WTC11 (cell line): ENCODE data around the gene INPP4B. TPM values are rescaled to one million over a fixed set of nuclear protein-coding genes. Genes with fewer than 3 reads are reported as not detected.

Experiments
- ATAC-seq: fragments of 200-7000 bp; cut with Tn5 transposase; 2 replicates; pipeline ENCODE4 v1.10.0; 2021; ENCODE audit warnings: mild to moderate bottlenecking, moderate library complexity
- CTCF ChIA-PET: fragments of 300-600 bp; sonication (Branson Sonifier 250); formaldehyde crosslinking; loops from one replicate; lab custom pipeline; 2021; ENCODE audit warnings: antibody characterized with exemption; lab: Charles Lee
- POLR2A ChIA-PET: fragments of 350-600 bp; sonication (Branson Sonifier 250); formaldehyde crosslinking; loops from one replicate; lab custom pipeline; 2021; ENCODE audit warnings: antibody characterized with exemption; lab: Charles Lee
- DNase-seq: peaks from one replicate; pipeline ENCODE4 v3.0.0; 2021; ENCODE audit warnings: low spot score
- H3K27ac Mint-ChIP-seq: 2 replicates; pipeline ENCODE4 v1.8.0; 2021; ENCODE audit warnings: mixed read lengths
- H3K27me3 Mint-ChIP-seq: 2 replicates; pipeline ENCODE4 v1.8.0; 2021; ENCODE audit warnings: low read depth, mild to moderate bottlenecking, moderate library complexity, mixed read lengths
- H3K36me3 Mint-ChIP-seq: 2 replicates; pipeline ENCODE4 v1.8.0; 2021; ENCODE audit warnings: mixed read lengths
- H3K4me1 Mint-ChIP-seq: 2 replicates; pipeline ENCODE4 v1.8.0; 2022; ENCODE audit warnings: mixed read lengths
- H3K4me3 Mint-ChIP-seq: 2 replicates; pipeline ENCODE4 v1.8.0; 2021; ENCODE audit warnings: mild to moderate bottlenecking, moderate library complexity, mixed read lengths
- H3K9me3 Mint-ChIP-seq: 2 replicates; pipeline ENCODE4 v1.8.0; 2021; ENCODE audit warnings: mixed read lengths
- AR ChIP-seq: fragments of 250-450 bp; sonication (Bioruptor Pico); IDR thresholded peaks from 2 replicates; pipeline ENCODE4 v1.9.0; 2021; ENCODE audit warnings: mild to moderate bottlenecking
- CDX4 ChIP-seq: fragments of 250-450 bp; sonication (Bioruptor Pico); IDR thresholded peaks from 2 replicates; pipeline ENCODE4 v1.9.0; 2021; ENCODE audit warnings: moderate library complexity, mild to moderate bottlenecking, inconsistent platforms, borderline replicate concordance
- CREM ChIP-seq: sonication (generic); formaldehyde crosslinking; IDR thresholded peaks from 2 replicates; pipeline ENCODE4 v1.8.1; 2022; ENCODE audit warnings: mild to moderate bottlenecking, missing genetic modification reagents, moderate library complexity
- ELF4 ChIP-seq: sonication (generic); formaldehyde crosslinking; IDR thresholded peaks from 2 replicates; pipeline ENCODE4 v1.8.1; 2022; ENCODE audit warnings: low read depth, mild to moderate bottlenecking, moderate library complexity, missing genetic modification reagents
- ETV6 ChIP-seq: sonication (generic); formaldehyde crosslinking; IDR thresholded peaks from 2 replicates; pipeline ENCODE4 v1.8.1; 2022; ENCODE audit warnings: mild to moderate bottlenecking, missing genetic modification reagents
- HMGA2 ChIP-seq: fragments of 250-450 bp; sonication (Bioruptor Pico); IDR thresholded peaks from 2 replicates; pipeline ENCODE4 v1.4.0; 2021; ENCODE audit warnings: mild to moderate bottlenecking, moderate library complexity
- IRF2 ChIP-seq: sonication (generic); formaldehyde crosslinking; IDR thresholded peaks from 2 replicates; pipeline ENCODE4 v1.8.0; 2022; ENCODE audit warnings: low read depth, missing genetic modification reagents, borderline replicate concordance
- NFATC4 ChIP-seq: fragments of 250-450 bp; sonication (Bioruptor Pico); IDR thresholded peaks from 2 replicates; pipeline ENCODE4 v1.9.0; 2021; ENCODE audit warnings: mild to moderate bottlenecking
- NFE2L1 ChIP-seq: sonication (generic); formaldehyde crosslinking; IDR thresholded peaks from 2 replicates; pipeline ENCODE4 v1.8.1; 2023; ENCODE audit warnings: missing genetic modification reagents
- SOX15 ChIP-seq: fragments of 250-450 bp; sonication (Bioruptor Pico); IDR thresholded peaks from 2 replicates; pipeline ENCODE4 v1.9.0; 2021; ENCODE audit warnings: mild to moderate bottlenecking
- TCF7 ChIP-seq: sonication (generic); formaldehyde crosslinking; IDR thresholded peaks from 2 replicates; pipeline ENCODE4 v1.8.0; 2022; ENCODE audit warnings: mild to moderate bottlenecking, low read depth, missing genetic modification reagents, moderate library complexity
- TEAD4 ChIP-seq: sonication (generic); formaldehyde crosslinking; IDR thresholded peaks from 2 replicates; pipeline ENCODE4 v1.8.0; 2022; ENCODE audit warnings: mild to moderate bottlenecking, missing genetic modification reagents
- USF2 ChIP-seq: sonication (generic); formaldehyde crosslinking; IDR thresholded peaks from 2 replicates; pipeline ENCODE4 v1.8.1; 2023; ENCODE audit warnings: mild to moderate bottlenecking, missing genetic modification reagents, moderate library complexity
- ZMAT4 ChIP-seq: fragments of 250-450 bp; sonication (Bioruptor Pico); IDR thresholded peaks from 2 replicates; pipeline ENCODE4 v1.9.0; 2021; ENCODE audit warnings: mild to moderate bottlenecking
- ZNF138 ChIP-seq: sonication (generic); formaldehyde crosslinking; conservative IDR thresholded peaks from 2 replicates; pipeline ENCODE4 v1.8.1; 2022; ENCODE audit warnings: mild to moderate bottlenecking, moderate library complexity, missing genetic modification reagents
- ZNF263 ChIP-seq: sonication (generic); formaldehyde crosslinking; IDR thresholded peaks from 2 replicates; pipeline ENCODE4 v1.8.1; 2022; ENCODE audit warnings: low read depth, mild to moderate bottlenecking, moderate library complexity, missing genetic modification reagents
- ZSCAN18 ChIP-seq: fragments of 250-450 bp; sonication (Bioruptor Pico); IDR thresholded peaks from 2 replicates; pipeline ENCODE4 v2.1.2; 2022; ENCODE audit warnings: mild to moderate bottlenecking, moderate library complexity
- total RNA-seq: library from RNA; stranded (reverse); gene quantifications from 3 replicates; pipeline ENCODE4 v1.2.3, GENCODE V29; 2021
- TF ChIP-seq, protein P1 (sequence below): sonication (generic); formaldehyde crosslinking; conservative IDR thresholded peaks from 2 replicates; pipeline ENCODE4 v1.8.1; 2023; ENCODE audit warnings: mild to moderate bottlenecking, low read depth, missing genetic modification reagents, moderate library complexity
- TF ChIP-seq, protein P2 (sequence below): sonication (generic); formaldehyde crosslinking; IDR thresholded peaks from 2 replicates; pipeline ENCODE4 v1.8.1; 2022; ENCODE audit warnings: low read depth, missing genetic modification reagents, borderline replicate concordance
- TF ChIP-seq, protein P3 (sequence below): sonication (generic); formaldehyde crosslinking; IDR thresholded peaks from 2 replicates; pipeline ENCODE4 v1.8.0; 2023; ENCODE audit warnings: missing genetic modification reagents, mild to moderate bottlenecking, borderline replicate concordance

The INPP4B gene
- total RNA-seq, 1 experiment from 2014 or later: 0.92 TPM

- TF ChIP-seq CDX4 (CRISPR knock-in tag) (no peak), NFATC4 (CRISPR knock-in tag) (no peak)
These were observed 750.1 kb downstream of the INPP4B start (continued) for GRCh38 chr4:142095886-142096605.

DNA sequence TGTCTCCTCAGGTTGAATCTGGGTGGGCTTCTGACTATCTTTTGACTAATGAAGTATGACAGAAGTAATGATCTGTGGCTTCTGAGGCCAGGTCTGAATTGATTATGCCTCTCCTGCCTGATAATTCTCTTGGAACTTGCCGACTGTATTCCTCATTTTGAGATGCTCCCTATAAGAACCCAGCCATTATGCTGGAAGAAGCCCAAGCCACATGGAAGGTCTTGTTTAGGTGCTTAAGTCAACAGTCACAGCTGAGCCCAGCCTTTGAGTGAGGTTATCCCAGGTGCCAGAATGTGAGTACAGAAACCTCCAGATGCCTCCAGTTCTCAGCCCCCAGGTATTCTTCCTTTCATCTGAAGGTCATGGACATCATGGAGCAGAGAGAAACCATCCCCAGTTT, 753.2 kb downstream of the INPP4B start:
- H3K4me1 Mint-ChIP-seq: no peaks in the 10 kb centered on the region
- POLR2A ChIA-PET: no interaction called here
- no peaks in the 10 kb centered on the region for H3K36me3 Mint-ChIP-seq
- no peak for TF ChIP-seq ETV6
- TF ChIP-seq ELF4 (CRISPR knock-in tag): no peak
- no peak for TF ChIP-seq ZSCAN18 (CRISPR knock-in tag)
- TF ChIP-seq, protein P1, sequence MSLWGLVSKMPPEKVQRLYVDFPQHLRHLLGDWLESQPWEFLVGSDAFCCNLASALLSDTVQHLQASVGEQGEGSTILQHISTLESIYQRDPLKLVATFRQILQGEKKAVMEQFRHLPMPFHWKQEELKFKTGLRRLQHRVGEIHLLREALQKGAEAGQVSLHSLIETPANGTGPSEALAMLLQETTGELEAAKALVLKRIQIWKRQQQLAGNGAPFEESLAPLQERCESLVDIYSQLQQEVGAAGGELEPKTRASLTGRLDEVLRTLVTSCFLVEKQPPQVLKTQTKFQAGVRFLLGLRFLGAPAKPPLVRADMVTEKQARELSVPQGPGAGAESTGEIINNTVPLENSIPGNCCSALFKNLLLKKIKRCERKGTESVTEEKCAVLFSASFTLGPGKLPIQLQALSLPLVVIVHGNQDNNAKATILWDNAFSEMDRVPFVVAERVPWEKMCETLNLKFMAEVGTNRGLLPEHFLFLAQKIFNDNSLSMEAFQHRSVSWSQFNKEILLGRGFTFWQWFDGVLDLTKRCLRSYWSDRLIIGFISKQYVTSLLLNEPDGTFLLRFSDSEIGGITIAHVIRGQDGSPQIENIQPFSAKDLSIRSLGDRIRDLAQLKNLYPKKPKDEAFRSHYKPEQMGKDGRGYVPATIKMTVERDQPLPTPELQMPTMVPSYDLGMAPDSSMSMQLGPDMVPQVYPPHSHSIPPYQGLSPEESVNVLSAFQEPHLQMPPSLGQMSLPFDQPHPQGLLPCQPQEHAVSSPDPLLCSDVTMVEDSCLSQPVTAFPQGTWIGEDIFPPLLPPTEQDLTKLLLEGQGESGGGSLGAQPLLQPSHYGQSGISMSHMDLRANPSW (CRISPR knock-in tag): no peak
- TF ChIP-seq NFE2L1 (CRISPR knock-in tag): no peak
- no peak for TF ChIP-seq ZMAT4 (CRISPR knock-in tag)
- TF ChIP-seq IRF2: no peak
- no peak for TF ChIP-seq ZNF138 (CRISPR knock-in tag)
- TF ChIP-seq HMGA2 (CRISPR knock-in tag): no peak
- no peak for TF ChIP-seq SOX15 (CRISPR knock-in tag)
- no peak for TF ChIP-seq AR (CRISPR knock-in tag)
- TF ChIP-seq, protein P2, sequence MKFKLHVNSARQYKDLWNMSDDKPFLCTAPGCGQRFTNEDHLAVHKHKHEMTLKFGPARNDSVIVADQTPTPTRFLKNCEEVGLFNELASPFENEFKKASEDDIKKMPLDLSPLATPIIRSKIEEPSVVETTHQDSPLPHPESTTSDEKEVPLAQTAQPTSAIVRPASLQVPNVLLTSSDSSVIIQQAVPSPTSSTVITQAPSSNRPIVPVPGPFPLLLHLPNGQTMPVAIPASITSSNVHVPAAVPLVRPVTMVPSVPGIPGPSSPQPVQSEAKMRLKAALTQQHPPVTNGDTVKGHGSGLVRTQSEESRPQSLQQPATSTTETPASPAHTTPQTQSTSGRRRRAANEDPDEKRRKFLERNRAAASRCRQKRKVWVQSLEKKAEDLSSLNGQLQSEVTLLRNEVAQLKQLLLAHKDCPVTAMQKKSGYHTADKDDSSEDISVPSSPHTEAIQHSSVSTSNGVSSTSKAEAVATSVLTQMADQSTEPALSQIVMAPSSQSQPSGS: no peak
- no peak for TF ChIP-seq ZNF263 (CRISPR knock-in tag)
- no peak for TF ChIP-seq USF2 (CRISPR knock-in tag)
- TF ChIP-seq, protein P3, sequence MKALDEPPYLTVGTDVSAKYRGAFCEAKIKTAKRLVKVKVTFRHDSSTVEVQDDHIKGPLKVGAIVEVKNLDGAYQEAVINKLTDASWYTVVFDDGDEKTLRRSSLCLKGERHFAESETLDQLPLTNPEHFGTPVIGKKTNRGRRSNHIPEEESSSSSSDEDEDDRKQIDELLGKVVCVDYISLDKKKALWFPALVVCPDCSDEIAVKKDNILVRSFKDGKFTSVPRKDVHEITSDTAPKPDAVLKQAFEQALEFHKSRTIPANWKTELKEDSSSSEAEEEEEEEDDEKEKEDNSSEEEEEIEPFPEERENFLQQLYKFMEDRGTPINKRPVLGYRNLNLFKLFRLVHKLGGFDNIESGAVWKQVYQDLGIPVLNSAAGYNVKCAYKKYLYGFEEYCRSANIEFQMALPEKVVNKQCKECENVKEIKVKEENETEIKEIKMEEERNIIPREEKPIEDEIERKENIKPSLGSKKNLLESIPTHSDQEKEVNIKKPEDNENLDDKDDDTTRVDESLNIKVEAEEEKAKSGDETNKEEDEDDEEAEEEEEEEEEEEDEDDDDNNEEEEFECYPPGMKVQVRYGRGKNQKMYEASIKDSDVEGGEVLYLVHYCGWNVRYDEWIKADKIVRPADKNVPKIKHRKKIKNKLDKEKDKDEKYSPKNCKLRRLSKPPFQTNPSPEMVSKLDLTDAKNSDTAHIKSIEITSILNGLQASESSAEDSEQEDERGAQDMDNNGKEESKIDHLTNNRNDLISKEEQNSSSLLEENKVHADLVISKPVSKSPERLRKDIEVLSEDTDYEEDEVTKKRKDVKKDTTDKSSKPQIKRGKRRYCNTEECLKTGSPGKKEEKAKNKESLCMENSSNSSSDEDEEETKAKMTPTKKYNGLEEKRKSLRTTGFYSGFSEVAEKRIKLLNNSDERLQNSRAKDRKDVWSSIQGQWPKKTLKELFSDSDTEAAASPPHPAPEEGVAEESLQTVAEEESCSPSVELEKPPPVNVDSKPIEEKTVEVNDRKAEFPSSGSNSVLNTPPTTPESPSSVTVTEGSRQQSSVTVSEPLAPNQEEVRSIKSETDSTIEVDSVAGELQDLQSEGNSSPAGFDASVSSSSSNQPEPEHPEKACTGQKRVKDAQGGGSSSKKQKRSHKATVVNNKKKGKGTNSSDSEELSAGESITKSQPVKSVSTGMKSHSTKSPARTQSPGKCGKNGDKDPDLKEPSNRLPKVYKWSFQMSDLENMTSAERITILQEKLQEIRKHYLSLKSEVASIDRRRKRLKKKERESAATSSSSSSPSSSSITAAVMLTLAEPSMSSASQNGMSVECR: no peak
- no peak for TF ChIP-seq CREM
- TF ChIP-seq TCF7: no peak
- TF ChIP-seq TEAD4 (CRISPR knock-in tag): no peak
- H3K27me3 Mint-ChIP-seq: no peaks in the 10 kb centered on the region
- H3K27ac Mint-ChIP-seq: no peak overlapping the region
- no peak for ATAC-seq
- CTCF ChIA-PET: no interaction called here
- H3K9me3 Mint-ChIP-seq: no peaks in the 10 kb centered on the region; the same call in 1 of the 2 replicates
- H3K4me3 Mint-ChIP-seq: no peak overlapping the region
- no peak for DNase-seq
